Smooth muscle cell (in vitro differentiated cells): ENCODE results near the gene MRC2. TPM values are rescaled to one million over a fixed set of nuclear protein-coding genes. Genes with fewer than 3 reads are reported as not detected.

Experiments
- DNase-seq: peaks from one replicate; lab custom pipeline; 2025; ENCODE audit not compliant: unreplicated experiment; lab: John Stamatoyannopoulos, UW
- H2AFZ ChIP-seq: fragments of 200-600 bp; sonication (generic); 2 replicates; pipeline ENCODE4 v1.6.0; 2016; ENCODE audit warnings: antibody characterized with exemption, low read depth, mild to moderate bottlenecking
- H3F3A ChIP-seq: fragments of 200-600 bp; sonication (generic); 2 replicates; pipeline ENCODE4 v1.6.0; 2017; ENCODE audit warnings: antibody characterized with exemption, low read depth
- H3K27ac ChIP-seq: fragments of 200-600 bp; sonication (generic); 2 replicates; pipeline ENCODE4 v1.5.1; 2016; ENCODE audit warnings: low read depth, mild to moderate bottlenecking
- H3K27me3 ChIP-seq: fragments of 200-600 bp; sonication (generic); 2 replicates; pipeline ENCODE4 v1.6.1; 2016; ENCODE audit warnings: low read depth, mild to moderate bottlenecking
- H3K36me3 ChIP-seq: fragments of 200-600 bp; sonication (generic); 2 replicates; pipeline ENCODE4 v1.5.1; 2016; ENCODE audit warnings: low read depth
- H3K4me1 ChIP-seq: fragments of 200-600 bp; sonication (generic); 2 replicates; pipeline ENCODE4 v1.5.1; 2016; ENCODE audit warnings: low read depth
- H3K4me2 ChIP-seq: fragments of 200-600 bp; sonication (generic); 2 replicates; pipeline ENCODE4 v1.6.0; 2016; ENCODE audit warnings: mild to moderate bottlenecking
- H3K4me3 ChIP-seq: fragments of 200-600 bp; sonication (generic); 2 replicates; pipeline ENCODE4 v1.5.1; 2016; ENCODE audit warnings: mild to moderate bottlenecking
- H3K79me2 ChIP-seq: fragments of 200-600 bp; sonication (generic); 2 replicates; pipeline ENCODE4 v1.6.0; 2016; ENCODE audit warnings: low read depth, mild to moderate bottlenecking
- H3K9ac ChIP-seq: fragments of 200-600 bp; sonication (generic); 2 replicates; pipeline ENCODE4 v1.6.0; 2016; ENCODE audit warnings: low read depth
- H3K9me3 ChIP-seq: fragments of 200-600 bp; sonication (generic); replicated peaks from 2 replicates; pipeline ENCODE4 v1.5.1; 2016; ENCODE audit warnings: low read depth
- H4K20me1 ChIP-seq: fragments of 200-600 bp; sonication (generic); 2 replicates; pipeline ENCODE4 v1.6.0; 2016; ENCODE audit warnings: low read depth
- WGBS: methylation state at CpG from one replicate; pipeline ENCODE4 v1.1.7; 2016; ENCODE audit warnings: low lambda C conversion rate; 5-methylcytosine and 5-hydroxymethylcytosine counted together
- polyA plus RNA-seq: library from polyadenylated mRNA; unstranded; fragments of >200 nt; fragmentation: Nextera tagmentation; extraction: Ambion mirVana; gene quantifications from 2 replicates; pipeline ENCODE4 v1.2.1, GENCODE V29; 2016
- total RNA-seq: library from RNA; depleted of rRNA; stranded (reverse); fragments of >200 nt; gene quantifications from 2 replicates; pipeline ENCODE4 v1.2.3, GENCODE V29; 2014
- TF ChIP-seq, protein P1 (sequence below): fragments of 200-600 bp; sonication (generic); IDR thresholded peaks from 2 replicates; pipeline ENCODE4 v1.5.1; 2017; ENCODE audit warnings: borderline replicate concordance, mild to moderate bottlenecking, antibody characterized with exemption; ENCODE audit not compliant: insufficient read depth, poor library complexity, severe bottlenecking

The MRC2 gene
- total and polyA plus RNA-seq, 2 experiments from 2014 or later, result 177 to 489 TPM

DNA sequence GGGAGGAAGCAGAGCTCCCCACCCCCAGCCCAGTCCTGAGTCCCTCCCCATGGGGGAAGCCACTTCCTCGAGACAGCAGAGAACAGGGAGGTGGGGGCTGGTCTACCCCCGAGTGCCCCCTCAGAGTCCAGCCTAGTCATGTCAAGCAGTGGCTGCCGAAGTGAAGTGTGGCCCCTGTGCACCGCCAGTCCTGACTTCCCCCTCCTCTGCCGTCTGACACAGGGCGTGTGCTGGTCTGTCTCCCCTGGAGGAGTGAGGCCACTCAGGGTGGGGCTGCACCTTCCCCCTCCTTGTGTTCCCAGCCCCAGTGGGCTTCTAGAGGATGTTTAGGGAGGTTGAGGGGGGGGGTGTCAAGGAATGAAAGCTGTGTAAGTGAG is 46.9 kb downstream of the MRC2 start:
- Histone ChIP-seq H3K27ac (no peak overlapping the region), H3F3A (peaks cover 4% of the 10 kb centered on the region), H2AFZ (no peak overlapping the region), H3K36me3 (peaks cover 14% of the 10 kb centered on the region), H3K27me3 (no peaks in the 10 kb centered on the region), H3K4me3 (no peak overlapping the region), H3K9ac (no peak overlapping the region), H3K9me3 (no peaks in the 10 kb centered on the region), H3K4me2 (no peak overlapping the region), H4K20me1 (peaks cover 78% of the 10 kb centered on the region), H3K79me2 (peaks cover 4% of the 10 kb centered on the region), H3K4me1 (no peaks in the 10 kb centered on the region)
- WGBS, result 92% methylated on average over 6 of the region's 6 CpGs
- DNase-seq, result no peak
- TF ChIP-seq, protein P1, sequence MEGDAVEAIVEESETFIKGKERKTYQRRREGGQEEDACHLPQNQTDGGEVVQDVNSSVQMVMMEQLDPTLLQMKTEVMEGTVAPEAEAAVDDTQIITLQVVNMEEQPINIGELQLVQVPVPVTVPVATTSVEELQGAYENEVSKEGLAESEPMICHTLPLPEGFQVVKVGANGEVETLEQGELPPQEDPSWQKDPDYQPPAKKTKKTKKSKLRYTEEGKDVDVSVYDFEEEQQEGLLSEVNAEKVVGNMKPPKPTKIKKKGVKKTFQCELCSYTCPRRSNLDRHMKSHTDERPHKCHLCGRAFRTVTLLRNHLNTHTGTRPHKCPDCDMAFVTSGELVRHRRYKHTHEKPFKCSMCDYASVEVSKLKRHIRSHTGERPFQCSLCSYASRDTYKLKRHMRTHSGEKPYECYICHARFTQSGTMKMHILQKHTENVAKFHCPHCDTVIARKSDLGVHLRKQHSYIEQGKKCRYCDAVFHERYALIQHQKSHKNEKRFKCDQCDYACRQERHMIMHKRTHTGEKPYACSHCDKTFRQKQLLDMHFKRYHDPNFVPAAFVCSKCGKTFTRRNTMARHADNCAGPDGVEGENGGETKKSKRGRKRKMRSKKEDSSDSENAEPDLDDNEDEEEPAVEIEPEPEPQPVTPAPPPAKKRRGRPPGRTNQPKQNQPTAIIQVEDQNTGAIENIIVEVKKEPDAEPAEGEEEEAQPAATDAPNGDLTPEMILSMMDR, result no peak

DNA sequence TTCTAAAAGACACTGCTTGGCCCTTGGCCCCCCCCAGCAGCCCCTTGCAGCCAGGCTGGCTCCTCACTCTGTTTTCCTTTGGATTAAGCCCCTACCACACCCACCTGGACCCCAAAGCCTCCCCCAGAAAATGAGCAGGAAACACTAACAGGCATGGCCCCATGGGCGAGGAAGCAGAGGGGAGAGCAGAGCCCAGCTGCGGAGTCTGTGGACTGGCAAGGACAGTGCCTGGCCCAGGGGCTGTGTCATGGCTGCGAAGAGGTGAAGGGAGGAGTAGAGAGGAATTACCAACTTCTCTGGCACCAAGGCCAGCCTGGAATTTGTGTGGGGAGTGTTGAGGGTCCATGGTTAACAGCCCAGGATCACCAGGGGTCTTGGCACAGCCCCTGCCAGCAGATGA is 47.4 kb downstream of the MRC2 start:
- H3K79me2 ChIP-seq, result peaks cover 4% of the 10 kb centered on the region
- H3K9ac ChIP-seq, result no peak overlapping the region
- peaks cover 14% of the 10 kb centered on the region for H3K36me3 ChIP-seq
- no peak overlapping the region for H2AFZ ChIP-seq
- TF ChIP-seq, protein P1, result no peak
- WGBS, result 94% methylated on average over 3 of the region's 3 CpGs
- H3K4me2 ChIP-seq, result no peak overlapping the region
- H3K27me3 ChIP-seq, result no peaks in the 10 kb centered on the region
- DNase-seq, result no peak
- no peak overlapping the region for H3K27ac ChIP-seq
- no peaks in the 10 kb centered on the region for H3K4me1 ChIP-seq
- H4K20me1 ChIP-seq, result peaks cover 78% of the 10 kb centered on the region
- no peaks in the 10 kb centered on the region for H3K9me3 ChIP-seq
- no peak overlapping the region for H3K4me3 ChIP-seq
- H3F3A ChIP-seq, result no peaks in the 10 kb centered on the region

DNA sequence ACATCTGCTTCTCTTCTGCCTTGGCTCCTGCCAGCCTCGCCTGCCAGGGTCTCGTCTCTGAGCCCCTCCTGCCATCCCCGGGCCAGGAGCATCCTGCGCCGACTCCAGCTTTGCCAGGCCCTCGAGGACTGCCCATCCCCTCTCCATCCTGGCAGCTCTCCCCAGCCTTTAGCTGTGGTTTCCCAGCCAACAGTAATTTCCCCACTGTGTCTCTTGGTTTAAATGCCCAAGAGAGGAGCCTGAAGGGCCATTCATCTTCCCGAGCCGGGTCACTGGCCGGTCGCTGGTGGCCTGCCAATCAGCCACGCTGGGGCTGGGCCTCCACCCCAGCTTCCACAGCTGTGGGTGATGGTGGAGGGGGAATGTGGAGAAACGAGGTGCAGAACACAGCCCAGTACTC is 47.8 kb downstream of the MRC2 start:
- H3K27ac ChIP-seq, result no peak overlapping the region

DNA sequence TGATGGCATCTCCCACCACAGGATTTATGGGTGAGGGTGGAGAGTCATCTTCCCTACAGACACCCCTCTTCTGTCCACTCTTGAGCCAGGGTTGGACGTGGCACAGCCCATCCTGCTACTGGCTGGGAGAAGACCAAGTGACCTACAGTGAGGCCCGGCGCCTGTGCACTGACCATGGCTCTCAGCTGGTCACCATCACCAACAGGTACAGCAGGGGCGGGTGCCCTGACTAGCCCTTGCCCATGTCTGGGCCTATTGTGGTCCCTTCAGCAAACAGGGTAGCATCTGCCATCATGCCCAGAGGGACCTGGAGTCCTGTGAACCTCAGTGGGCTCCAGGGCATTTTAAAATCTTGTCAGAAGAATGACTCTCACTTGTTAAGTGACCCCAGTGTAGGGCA is 48.2 kb downstream of the MRC2 start:
- Histone ChIP-seq H3K79me2 (no peaks in the 10 kb centered on the region), H3K27ac (no peak overlapping the region), H3K4me1 (no peaks in the 10 kb centered on the region), H3F3A (no peaks in the 10 kb centered on the region), H2AFZ (no peak overlapping the region), H3K9ac (no peak overlapping the region), H3K9me3 (no peaks in the 10 kb centered on the region), H3K4me2 (no peak overlapping the region), H3K36me3 (peaks cover 14% of the 10 kb centered on the region), H3K27me3 (no peaks in the 10 kb centered on the region), H4K20me1 (peaks cover 77% of the 10 kb centered on the region), H3K4me3 (no peak overlapping the region)
- 99% methylated on average over 4 of the region's 4 CpGs for WGBS
- DNase-seq, result no peak
- TF ChIP-seq, protein P1, result no peak

More for the DNA sequence above, 47.8 kb downstream of the MRC2 start:
- H3K9ac ChIP-seq, result no peak overlapping the region
- H3K4me3 ChIP-seq, result no peak overlapping the region
- no peak overlapping the region for H3K4me2 ChIP-seq
- no peaks in the 10 kb centered on the region for H3K4me1 ChIP-seq
- H3K27me3 ChIP-seq, result no peaks in the 10 kb centered on the region
- TF ChIP-seq, protein P1, result no peak
- peaks cover 78% of the 10 kb centered on the region for H4K20me1 ChIP-seq
- peaks cover 14% of the 10 kb centered on the region for H3K36me3 ChIP-seq
- no peaks in the 10 kb centered on the region for H3F3A ChIP-seq
- H3K9me3 ChIP-seq, result no peaks in the 10 kb centered on the region
- WGBS, result 93% methylated on average over 12 of the region's 12 CpGs
- H3K79me2 ChIP-seq, result peaks cover 2% of the 10 kb centered on the region
- H2AFZ ChIP-seq, result no peak overlapping the region
- DNase-seq, result no peak
